ENCODE measurements around the gene COQ8A.

GRCh38 chr1:226981386-226981817 lies 41.3 kb downstream of the COQ8A start:
- TF ChIP-seq CTCF (IDR thresholded peaks at IDR 0.05) (no peak), EP300 (IDR thresholded peaks at IDR 0.05) (no peak), POLR2A (IDR thresholded peaks at IDR 0.05) (no peak), POLR2AphosphoS5 (IDR thresholded peaks at IDR 0.05) (no peak)
